LHCN-M2 (cell line): Measurements from ENCODE around the gene SPOPL. TPM values are rescaled to one million over a fixed set of nuclear protein-coding genes. Genes with fewer than 3 reads are reported as not detected.
"Not testable (repeated sequence)": the region's sequence is repeated elsewhere in the genome, so short reads cannot be mapped to it uniquely, and the experiment has no call there.

Experiments used
- DNase-seq: peaks from one replicate; pipeline ENCODE4 v3.0.0-alpha.2; 2012; ENCODE audit warnings: low read depth
- total RNA-seq: library from RNA; depleted of rRNA; stranded (reverse); fragments of >200 nt; gene quantifications from 2 replicates; pipeline ENCODE4 v1.2.3, GENCODE V29; 2014

Gene SPOPL
- total RNA-seq, 1 experiment from 2014 or later: 9.6 TPM

GRCh38 chr2:138523018-138523672 is 21.6 kb downstream of the SPOPL start:
- DNase-seq: not testable (repeated sequence)

GRCh38 chr2:138523673-138524042 is 22.1 kb downstream of the SPOPL start:
- not testable (repeated sequence) for DNase-seq

- not testable (repeated sequence) for DNase-seq
Measured at GRCh38 chr2:138524353-138524752, 22.8 kb downstream of the SPOPL start.

GRCh38 chr2:138531913-138532312 is 30.3 kb downstream of the SPOPL start:
- no peak for DNase-seq

- no peak for DNase-seq
Measured at GRCh38 chr2:138534791-138535190, 33.2 kb downstream of the SPOPL start.

GRCh38 chr2:138536302-138536701 is 34.7 kb downstream of the SPOPL start:
- peak; percentile 35 for DNase-seq

- no peak for DNase-seq
Measured at GRCh38 chr2:138536740-138537139, 35.2 kb downstream of the SPOPL start.

GRCh38 chr2:138537170-138537915 is 35.8 kb downstream of the SPOPL start:
- no peak for DNase-seq

- DNase-seq: not testable (repeated sequence)
Measured at GRCh38 chr2:138544206-138544605, 42.6 kb downstream of the SPOPL start.

GRCh38 chr2:138548796-138549195 is 47.2 kb downstream of the SPOPL start:
- no peak for DNase-seq

GRCh38 chr2:138550172-138550571 is 48.6 kb downstream of the SPOPL start:
- DNase-seq: no peak

GRCh38 chr2:138550670-138551287 is 49.2 kb downstream of the SPOPL start:
- no peak for DNase-seq

GRCh38 chr2:138554123-138554522 is 52.6 kb downstream of the SPOPL start:
- DNase-seq: no peak

GRCh38 chr2:138559641-138560040 is 58.1 kb downstream of the SPOPL start:
- DNase-seq: no peak

GRCh38 chr2:138564586-138565229 is 63.1 kb downstream of the SPOPL start:
- no peak for DNase-seq

GRCh38 chr2:138565230-138565598 is 63.6 kb downstream of the SPOPL start:
- DNase-seq: no peak

GRCh38 chr2:138572318-138572717 is 70.7 kb downstream of the SPOPL start:
- peak; percentile 6 for DNase-seq

- DNase-seq: no peak
Measured at GRCh38 chr2:138577066-138577465, 75.5 kb downstream of the SPOPL start.

- no peak for DNase-seq
Measured at GRCh38 chr2:138579556-138579955, 78.0 kb downstream of the SPOPL start.

- DNase-seq: no peak
Measured at GRCh38 chr2:138581909-138582308, 80.3 kb downstream of the SPOPL start.

GRCh38 chr2:138589663-138590062 is 88.1 kb downstream of the SPOPL start:
- DNase-seq: no peak

GRCh38 chr2:138596403-138596802 is 94.8 kb downstream of the SPOPL start:
- no peak for DNase-seq
